AG10803 (cell line): ENCODE data around the gene FAM161B.
"Not testable (repeated sequence)": the region's sequence is repeated elsewhere in the genome, so short reads cannot be mapped to it uniquely, and the experiment has no call there.

ENCODE experiments used
- DNase-seq: peaks from one replicate; pipeline ENCODE4 v3.0.0; 2010; ENCODE audit warnings: low read depth
- H3K4me3 ChIP-seq: 2 replicates; pipeline ENCODE4 v1.5.1; 2011; ENCODE audit warnings: mild to moderate bottlenecking, low read length, control low read depth
- TF ChIP-seq, protein P1 (sequence below): conservative IDR thresholded peaks from 2 replicates; pipeline ENCODE4 v1.5.1; 2011; ENCODE audit warnings: mild to moderate bottlenecking, low read length, control low read depth, inconsistent platforms

The FAM161B gene

GRCh38 chr14:73949752-73950734 lies at the start of gene FAM161B, which contains the start of gene COQ6:
Gene FAM161B (minus strand): TSS chr14:73950094. CDS start chr14:73950026, 68 bp downstream.
Gene COQ6 (plus strand): TSS chr14:73950302. CDS start chr14:73950333, 31 bp downstream.
- peak; percentile 95 for DNase-seq
- TF ChIP-seq, protein P1, sequence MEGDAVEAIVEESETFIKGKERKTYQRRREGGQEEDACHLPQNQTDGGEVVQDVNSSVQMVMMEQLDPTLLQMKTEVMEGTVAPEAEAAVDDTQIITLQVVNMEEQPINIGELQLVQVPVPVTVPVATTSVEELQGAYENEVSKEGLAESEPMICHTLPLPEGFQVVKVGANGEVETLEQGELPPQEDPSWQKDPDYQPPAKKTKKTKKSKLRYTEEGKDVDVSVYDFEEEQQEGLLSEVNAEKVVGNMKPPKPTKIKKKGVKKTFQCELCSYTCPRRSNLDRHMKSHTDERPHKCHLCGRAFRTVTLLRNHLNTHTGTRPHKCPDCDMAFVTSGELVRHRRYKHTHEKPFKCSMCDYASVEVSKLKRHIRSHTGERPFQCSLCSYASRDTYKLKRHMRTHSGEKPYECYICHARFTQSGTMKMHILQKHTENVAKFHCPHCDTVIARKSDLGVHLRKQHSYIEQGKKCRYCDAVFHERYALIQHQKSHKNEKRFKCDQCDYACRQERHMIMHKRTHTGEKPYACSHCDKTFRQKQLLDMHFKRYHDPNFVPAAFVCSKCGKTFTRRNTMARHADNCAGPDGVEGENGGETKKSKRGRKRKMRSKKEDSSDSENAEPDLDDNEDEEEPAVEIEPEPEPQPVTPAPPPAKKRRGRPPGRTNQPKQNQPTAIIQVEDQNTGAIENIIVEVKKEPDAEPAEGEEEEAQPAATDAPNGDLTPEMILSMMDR: peak; percentile 0; the same call in 1 of the 2 replicates
- H3K4me3 ChIP-seq: peak within 1 kb of the TSS; percentile 96

DNA sequence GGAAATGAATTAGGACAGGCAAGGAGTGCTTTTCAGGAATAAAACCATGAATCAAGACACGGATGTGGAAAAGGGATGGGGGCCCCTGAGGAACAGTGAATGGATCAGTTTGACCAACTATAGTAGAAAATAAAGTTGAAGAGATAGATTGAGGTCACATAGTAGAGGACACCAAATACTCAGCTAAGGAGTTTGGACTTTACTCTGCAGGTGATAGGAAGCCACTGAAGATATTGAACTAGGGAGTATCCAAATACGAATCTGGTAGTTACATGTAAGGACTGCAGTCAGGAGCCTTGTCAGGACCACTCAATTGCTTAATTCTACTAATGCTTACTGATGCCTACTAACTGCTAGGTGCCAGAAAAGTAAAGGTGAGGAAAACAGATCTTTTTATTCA lies 48.8 kb upstream of the FAM161B start:
- TF ChIP-seq, protein P1: no peak
- no peak for DNase-seq
- no peak overlapping the region for H3K4me3 ChIP-seq

DNA sequence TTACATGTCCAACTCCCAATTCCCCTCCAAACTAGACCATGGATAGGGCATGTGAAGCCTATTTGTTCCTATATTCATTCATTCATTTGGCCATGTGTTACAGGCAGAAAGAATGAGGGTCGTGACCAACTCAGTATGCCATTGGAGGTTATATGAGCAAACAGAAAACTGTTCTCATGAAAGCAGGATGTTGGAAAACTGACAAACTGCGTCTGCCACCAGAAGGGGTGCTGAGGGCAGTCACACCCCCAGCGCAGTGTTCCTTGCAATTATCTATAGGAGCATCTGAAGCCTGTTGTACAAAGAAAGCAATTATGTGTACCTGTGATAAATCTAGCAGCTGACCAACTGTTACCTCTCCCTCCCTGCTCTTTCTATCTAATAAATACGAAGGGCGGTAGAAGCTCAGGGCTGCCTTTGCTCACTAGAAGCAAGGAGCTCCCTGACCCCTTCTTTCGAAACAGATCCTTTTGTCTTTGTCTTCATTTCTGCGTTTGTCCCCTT lies 48.1 kb upstream of the FAM161B start:
- DNase-seq: no peak
- no peak overlapping the region for H3K4me3 ChIP-seq
- TF ChIP-seq, protein P1: no peak

DNA sequence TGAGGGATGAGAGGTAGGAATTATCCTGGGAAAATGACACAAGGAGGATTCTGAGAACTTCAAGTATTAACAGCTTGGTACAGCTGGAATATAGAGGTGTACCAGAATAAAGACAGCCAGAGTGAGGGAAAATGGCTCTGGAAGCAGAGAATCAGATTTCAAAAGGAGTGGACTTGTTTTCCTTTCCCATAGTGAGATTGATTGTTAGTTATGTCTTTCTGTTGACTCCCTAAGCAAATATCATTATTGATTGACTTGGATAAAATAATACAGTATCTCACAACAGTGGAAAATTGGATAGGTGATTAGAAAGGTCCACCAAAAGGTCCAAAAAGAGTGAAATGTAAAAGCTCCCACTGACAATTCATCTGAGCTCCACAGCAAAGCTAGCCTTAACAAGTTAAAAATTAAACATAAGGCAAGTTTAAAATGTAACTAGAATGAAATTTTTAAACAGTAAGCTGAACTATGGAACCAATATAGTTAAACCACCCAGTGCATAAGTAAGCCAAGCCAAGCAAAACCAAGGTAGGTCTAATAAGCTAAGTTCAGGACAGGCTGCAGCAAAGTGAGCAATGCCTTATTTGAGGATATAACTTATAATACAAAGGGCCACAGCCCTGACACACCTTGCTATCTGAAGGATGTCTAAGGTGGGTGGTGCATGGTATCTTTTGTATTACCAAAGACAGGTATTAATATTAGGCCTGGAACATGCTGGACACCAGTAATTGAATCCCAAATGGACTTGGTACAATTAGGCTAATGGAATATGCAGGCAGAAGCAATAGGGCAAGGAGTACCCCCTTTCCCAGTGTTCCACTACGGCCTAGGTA lies 47.4 kb upstream of the FAM161B start:
- TF ChIP-seq, protein P1: no peak
- DNase-seq: no peak

DNA sequence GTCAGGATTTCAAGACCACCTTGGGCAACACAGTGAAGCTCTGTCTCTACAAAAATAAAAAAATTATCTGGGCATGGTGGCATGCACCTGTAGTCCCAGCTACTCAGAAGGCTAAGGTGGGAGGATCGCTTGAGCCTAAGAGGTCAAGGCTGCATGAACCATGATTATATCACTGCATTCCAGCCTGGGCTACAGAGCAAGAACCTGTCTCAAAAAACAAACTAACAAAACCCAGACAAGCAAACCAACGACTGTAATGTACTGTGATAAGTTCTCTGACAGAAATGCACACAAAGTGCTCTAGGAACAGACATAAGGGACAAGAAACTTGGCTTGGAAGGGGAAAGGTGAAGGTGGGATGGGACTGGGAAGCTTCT lies 46.8 kb upstream of the FAM161B start:
- no peak for DNase-seq
- TF ChIP-seq, protein P1: no peak
- H3K4me3 ChIP-seq: no peak overlapping the region

More for the DNA sequence above, 47.4 kb upstream of the FAM161B start:
- no peak overlapping the region for H3K4me3 ChIP-seq

GRCh38 chr14:73995977-73996378 lies 46.1 kb upstream of the FAM161B start:
- DNase-seq: no peak
- no peak overlapping the region for H3K4me3 ChIP-seq
- TF ChIP-seq, protein P1: no peak

- H3K4me3 ChIP-seq: not testable (repeated sequence)
Observed at GRCh38 chr14:73994926-73995325, 45.0 kb upstream of the FAM161B start.

More at GRCh38 chr14:73994926-73995325, 45.0 kb upstream of the FAM161B start:
- DNase-seq: not testable (repeated sequence)
